Mesendoderm (in vitro differentiated cells): Measurements from ENCODE around the gene NDFIP1.
"Not testable (repeated sequence)": the region's sequence is repeated elsewhere in the genome, so short reads cannot be mapped to it uniquely, and the experiment has no call there.

Source experiments
- DNase-seq: peaks from one replicate; pipeline ENCODE4 v3.0.0; 2013
- H2AK5ac ChIP-seq: 2 replicates; pipeline ENCODE4 v1.6.1; 2013; ENCODE audit warnings: low read length, inconsistent platforms
- H2BK120ac ChIP-seq: 2 replicates; pipeline ENCODE4 v1.6.1; 2013; ENCODE audit warnings: low read depth, mild to moderate bottlenecking, low read length, moderate library complexity, mixed read lengths
- H2BK15ac ChIP-seq: replicated peaks from 2 replicates; pipeline ENCODE4 v1.6.1; 2013; ENCODE audit warnings: low read depth, mild to moderate bottlenecking, moderate library complexity
- H2BK5ac ChIP-seq: 2 replicates; pipeline ENCODE4 v1.6.1; 2013; ENCODE audit warnings: low read length, inconsistent platforms
- H3K18ac ChIP-seq: 2 replicates; pipeline ENCODE4 v1.6.1; 2013; ENCODE audit warnings: mild to moderate bottlenecking, low read length, mixed read lengths
- H3K23ac ChIP-seq: one replicate; pipeline ENCODE4 v1.6.1; 2013; ENCODE audit warnings: low read length
- H3K27ac ChIP-seq: 2 replicates; pipeline ENCODE4 v1.5.1; 2013; ENCODE audit warnings: low read depth, mild to moderate bottlenecking, inconsistent platforms, low read length, moderate library complexity
- H3K27me3 ChIP-seq: 2 replicates; pipeline ENCODE4 v1.6.1; 2013; ENCODE audit warnings: low read length, control low read depth, mild to moderate bottlenecking, inconsistent platforms; ENCODE audit not compliant: insufficient read depth, poor library complexity
- H3K36me3 ChIP-seq: 2 replicates; pipeline ENCODE4 v1.6.1; 2013; ENCODE audit warnings: low read length, inconsistent platforms; ENCODE audit not compliant: control insufficient read depth, insufficient read depth
- H3K4ac ChIP-seq: one replicate; pipeline ENCODE4 v1.6.1; 2013; ENCODE audit warnings: low read depth, mild to moderate bottlenecking, low read length, moderate library complexity
- H3K4me1 ChIP-seq: 2 replicates; pipeline ENCODE4 v1.6.1; 2013; ENCODE audit warnings: low read depth, low read length, inconsistent platforms; ENCODE audit not compliant: control insufficient read depth
- H3K4me2 ChIP-seq: 2 replicates; pipeline ENCODE4 v1.6.1; 2013; ENCODE audit warnings: low read length
- H3K4me3 ChIP-seq: 2 replicates; pipeline ENCODE4 v1.5.1; 2013; ENCODE audit warnings: mild to moderate bottlenecking, low read length
- H3K56ac ChIP-seq: one replicate; pipeline ENCODE4 v1.6.1; 2013; ENCODE audit warnings: low read length
- H3K79me1 ChIP-seq: 2 replicates; pipeline ENCODE4 v1.6.1; 2013; ENCODE audit warnings: low read length, inconsistent platforms
- H3K79me2 ChIP-seq: 2 replicates; pipeline ENCODE4 v1.6.1; 2013; ENCODE audit warnings: mild to moderate bottlenecking, low read length; ENCODE audit not compliant: control insufficient read depth, insufficient read depth
- H3K9ac ChIP-seq: 2 replicates; pipeline ENCODE4 v1.6.1; 2013; ENCODE audit warnings: low read length, inconsistent platforms
- H4K5ac ChIP-seq: one replicate; pipeline ENCODE4 v1.6.1; 2013; ENCODE audit warnings: low read length
- H4K8ac ChIP-seq: one replicate; pipeline ENCODE4 v1.6.1; 2013; ENCODE audit warnings: low read depth, mild to moderate bottlenecking, control low read depth, low read length, moderate library complexity
- WGBS: extraction: QIAGEN DNeasy Blood & Tissue Kit; methylation state at CpG from one replicate; pipeline ENCODE4 v1.1.7; 2013; ENCODE audit warnings: low lambda C conversion rate, missing lambda C conversion rate; ENCODE audit not compliant: insufficient coverage; ENCODE audit errors: extremely low coverage; 5-methylcytosine and 5-hydroxymethylcytosine counted together

The NDFIP1 gene

GRCh38 chr5:142087920-142088679, 20.5 kb upstream of the NDFIP1 start:
- H4K5ac ChIP-seq: no peak overlapping the region
- H3K36me3 ChIP-seq: no peaks in the 10 kb centered on the region
- no peak overlapping the region for H3K4me3 ChIP-seq
- H2AK5ac ChIP-seq: no peak overlapping the region
- peaks cover 2% of the 10 kb centered on the region for H3K27me3 ChIP-seq
- no peak overlapping the region for H3K18ac ChIP-seq
- no peaks in the 10 kb centered on the region for H3K79me2 ChIP-seq
- no peak overlapping the region for H3K4ac ChIP-seq
- no peak overlapping the region for H4K8ac ChIP-seq
- no peak overlapping the region for H2BK15ac ChIP-seq
- no peak overlapping the region for H3K4me2 ChIP-seq
- WGBS: no CpG with 5 or more reads among the region's 12 CpGs
- H3K9ac ChIP-seq: no peak overlapping the region
- H3K56ac ChIP-seq: no peak overlapping the region
- no peaks in the 10 kb centered on the region for H3K4me1 ChIP-seq
- H3K27ac ChIP-seq: no peak overlapping the region
- DNase-seq: no peak
- no peak overlapping the region for H3K23ac ChIP-seq
- H3K79me1 ChIP-seq: no peaks in the 10 kb centered on the region
- H2BK120ac ChIP-seq: no peak overlapping the region
- H2BK5ac ChIP-seq: no peak overlapping the region

DNA sequence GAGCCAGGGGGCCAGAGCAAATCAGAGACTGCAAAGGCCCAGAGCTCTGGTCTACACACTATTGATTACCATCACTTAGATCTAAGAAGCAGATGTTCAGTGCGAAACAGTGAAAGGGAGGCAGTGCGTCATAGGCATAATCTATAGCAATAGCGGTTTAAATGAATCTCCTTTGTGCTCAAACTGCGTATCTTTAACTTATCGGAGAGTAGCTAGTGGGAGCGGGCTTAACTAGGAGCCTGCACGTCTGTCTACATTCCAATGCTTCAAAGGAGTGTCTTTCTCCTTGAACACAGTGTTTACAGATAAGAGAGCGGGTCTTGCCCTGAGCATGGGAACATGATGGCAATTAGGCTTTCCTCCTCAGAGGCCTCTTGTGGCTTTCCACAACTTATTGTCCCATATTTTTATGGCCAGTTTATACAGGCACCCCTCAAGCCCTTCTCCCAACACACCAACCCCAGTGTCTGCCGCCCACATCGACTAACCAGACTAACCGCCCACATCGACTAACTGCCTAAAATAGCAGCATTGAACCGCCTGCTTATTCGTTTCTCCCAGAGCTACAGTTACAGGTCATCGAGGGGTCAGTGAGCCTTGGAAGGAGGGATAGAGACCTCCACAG, 19.6 kb upstream of the NDFIP1 start:
- H3K4ac ChIP-seq, H2BK15ac ChIP-seq, H2BK5ac ChIP-seq, H2AK5ac ChIP-seq, H4K8ac ChIP-seq, H3K4me3 ChIP-seq, H3K4me1 ChIP-seq, H3K79me2 ChIP-seq, H4K5ac ChIP-seq, H3K4me2 ChIP-seq, H3K9ac ChIP-seq, H3K79me1 ChIP-seq, H3K27ac ChIP-seq, H3K18ac ChIP-seq, DNase-seq, H3K23ac ChIP-seq, H3K36me3 ChIP-seq, H3K27me3 ChIP-seq, H3K56ac ChIP-seq, H2BK120ac ChIP-seq: not testable (repeated sequence)
- WGBS: no CpG with 5 or more reads among the region's 15 CpGs

DNA sequence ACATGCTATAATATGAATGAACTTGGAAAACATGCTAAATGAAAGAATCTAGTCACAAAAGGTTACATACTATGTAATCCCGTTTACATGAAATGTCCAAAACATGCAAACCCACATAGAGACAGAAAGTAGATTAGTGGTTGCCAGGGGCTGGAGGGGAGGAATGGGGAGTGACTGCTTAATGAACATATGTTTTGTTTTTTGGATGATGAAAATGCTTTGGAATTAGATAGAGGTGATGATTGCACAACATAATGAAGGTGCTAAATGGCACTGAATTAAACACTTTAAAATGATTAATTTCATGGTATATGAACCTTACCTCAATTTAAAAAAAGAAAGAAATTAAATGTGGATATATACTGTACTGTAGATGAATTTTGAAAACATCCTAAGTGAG, 17.6 kb upstream of the NDFIP1 start:
- Histone ChIP-seq H3K79me2 (no peaks in the 10 kb centered on the region), H3K79me1 (no peaks in the 10 kb centered on the region), H2BK5ac (no peak overlapping the region), H2AK5ac (no peak overlapping the region), H3K56ac (no peak overlapping the region), H3K9ac (no peak overlapping the region), H3K36me3 (no peaks in the 10 kb centered on the region), H2BK120ac (no peak overlapping the region), H3K4me1 (no peaks in the 10 kb centered on the region), H4K5ac (no peak overlapping the region), H2BK15ac (no peak overlapping the region), H4K8ac (no peak overlapping the region), H3K4ac (no peak overlapping the region), H3K18ac (no peak overlapping the region), H3K27me3 (peaks cover 2% of the 10 kb centered on the region), H3K27ac (no peak overlapping the region), H3K4me3 (no peak overlapping the region), H3K4me2 (no peak overlapping the region), H3K23ac (no peak overlapping the region)
- WGBS: no CpG with 5 or more reads among the region's 1 CpG
- DNase-seq: no peak

DNA sequence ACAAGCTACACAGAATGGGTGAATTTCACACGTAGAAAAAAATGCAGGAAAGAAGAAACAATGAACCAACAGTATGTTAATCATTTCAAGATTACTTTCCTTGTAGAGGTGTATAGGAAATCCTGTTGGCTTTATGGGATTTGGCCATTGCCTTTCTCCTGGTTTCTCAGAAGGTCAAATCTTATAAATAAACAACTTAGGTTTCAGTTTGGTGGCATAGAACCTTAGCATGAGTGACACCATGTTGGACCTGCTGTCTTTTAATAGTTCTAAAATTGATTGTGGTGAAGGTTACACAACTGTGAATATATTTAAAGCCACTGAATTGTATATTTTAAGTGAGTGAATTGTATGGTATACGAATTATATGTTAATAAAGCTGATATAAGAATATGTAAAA, 16.7 kb upstream of the NDFIP1 start:
- no peak overlapping the region for H3K56ac ChIP-seq
- H3K36me3 ChIP-seq: no peaks in the 10 kb centered on the region
- no peaks in the 10 kb centered on the region for H3K27me3 ChIP-seq
- no peak overlapping the region for H2BK15ac ChIP-seq
- no peak overlapping the region for H4K5ac ChIP-seq
- no peak overlapping the region for H3K27ac ChIP-seq
- no peak overlapping the region for H4K8ac ChIP-seq
- H3K4me2 ChIP-seq: no peak overlapping the region
- H3K4me1 ChIP-seq: no peaks in the 10 kb centered on the region
- no peak overlapping the region for H2AK5ac ChIP-seq
- WGBS: no CpG with 5 or more reads among the region's 2 CpGs
- no peak for DNase-seq
- H2BK5ac ChIP-seq: no peak overlapping the region
- H3K4me3 ChIP-seq: no peak overlapping the region
- H2BK120ac ChIP-seq: no peak overlapping the region
- no peaks in the 10 kb centered on the region for H3K79me2 ChIP-seq
- no peak overlapping the region for H3K9ac ChIP-seq
- H3K18ac ChIP-seq: no peak overlapping the region
- H3K79me1 ChIP-seq: no peaks in the 10 kb centered on the region
- H3K23ac ChIP-seq: no peak overlapping the region
- H3K4ac ChIP-seq: no peak overlapping the region

DNA sequence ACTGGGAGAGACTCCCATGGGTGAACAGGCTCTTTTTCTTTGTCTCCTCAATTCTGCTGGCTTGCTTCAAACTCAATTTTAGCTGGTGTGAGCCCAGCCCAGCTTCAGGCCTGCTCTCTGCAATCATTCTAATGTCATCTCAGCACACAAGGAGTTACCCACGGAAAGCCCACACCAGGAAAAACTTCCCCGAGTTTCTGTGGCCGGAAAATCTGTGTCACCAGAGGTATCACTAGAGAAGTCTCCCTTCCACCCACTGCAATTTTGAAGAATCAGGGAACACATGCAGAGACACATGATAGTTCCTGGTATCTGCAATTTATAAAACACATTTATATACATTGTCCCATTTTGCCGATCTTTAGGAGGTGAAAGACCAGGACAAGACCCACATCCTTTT, 13.5 kb upstream of the NDFIP1 start:
- Histone ChIP-seq H3K4me2 (no peak overlapping the region), H4K5ac (no peak overlapping the region), H3K18ac (no peak overlapping the region), H3K79me2 (no peaks in the 10 kb centered on the region), H3K4ac (no peak overlapping the region), H3K4me1 (no peaks in the 10 kb centered on the region), H2BK15ac (no peak overlapping the region), H3K36me3 (no peaks in the 10 kb centered on the region), H3K56ac (no peak overlapping the region), H3K27ac (no peak overlapping the region), H3K27me3 (no peaks in the 10 kb centered on the region), H2BK5ac (no peak overlapping the region), H2BK120ac (no peak overlapping the region), H3K23ac (no peak overlapping the region), H3K9ac (no peak overlapping the region), H4K8ac (no peak overlapping the region), H3K4me3 (no peak overlapping the region), H2AK5ac (no peak overlapping the region), H3K79me1 (no peaks in the 10 kb centered on the region)
- no peak for DNase-seq
- WGBS: no CpG with 5 or more reads among the region's 4 CpGs
